Measurements from ENCODE around the gene GRAMD1B. TPM values are rescaled to one million over a fixed set of nuclear protein-coding genes. Genes with fewer than 3 reads are reported as not detected.
"Not testable (repeated sequence)": the region's sequence is repeated elsewhere in the genome, so short reads cannot be mapped to it uniquely, and the experiment has no call there.

The GRAMD1B gene
- total RNA-seq, 2 experiments from 2014 or later = 16.1 to 21.8 TPM

DNA sequence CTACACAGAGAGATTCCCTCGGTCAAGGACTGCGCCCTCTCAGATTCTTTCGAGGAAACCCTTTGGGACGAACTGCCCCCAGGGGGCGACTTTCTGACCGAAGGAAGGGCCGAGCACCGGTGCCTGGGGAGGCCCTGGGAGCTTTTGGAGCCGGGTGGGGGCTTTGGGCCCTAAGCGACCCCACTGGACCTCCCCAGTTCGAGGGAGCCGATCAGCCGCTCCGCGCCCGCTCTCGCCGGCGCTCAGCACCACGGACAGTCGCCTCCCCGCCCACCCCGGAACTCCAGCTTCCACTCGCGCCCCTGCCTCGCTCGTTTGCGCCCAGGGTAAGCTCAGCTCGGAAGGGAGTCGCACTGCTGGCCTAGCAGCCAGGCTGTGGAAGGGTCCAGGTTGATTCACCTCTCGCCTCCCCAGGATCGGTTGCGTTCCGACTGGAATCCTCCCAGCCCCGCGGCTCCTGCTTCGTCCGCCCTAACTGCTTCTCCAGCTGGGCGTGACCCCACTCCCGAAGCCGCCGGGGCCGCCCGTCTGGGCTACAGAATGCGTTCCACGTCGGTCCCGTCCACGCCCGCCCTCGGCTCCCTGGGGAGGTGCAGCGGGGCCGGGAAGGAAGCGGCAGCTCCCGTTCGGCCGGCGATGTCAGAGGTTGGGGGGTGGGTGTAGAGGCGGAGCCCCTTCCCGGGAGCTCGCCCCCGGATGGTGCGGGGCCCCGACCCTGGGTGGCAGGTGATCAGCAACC is 223.9 kb downstream of the GRAMD1B start:
- H3K9me3 Mint-ChIP-seq = peaks cover 3% of the 10 kb centered on the region
- Histone ChIP-seq H3K36me3 (ENCODE audit: insufficient read depth, low read length) (no peaks in the 10 kb centered on the region), H3K4me3 (ENCODE audit: low read length) (peak overlapping the region; percentile 46), H3K27me3 (ENCODE audit: control insufficient read depth in 1 of 2, insufficient read depth in 2 of 2, low read length in 2 of 2) (peaks cover 47 to 57% of the 10 kb centered on the region in 2 experiments), H3K27ac (ENCODE audit: low read depth in 1 of 2, low read length in 2 of 2) (no peak overlapping the region), H3K4me1 (ENCODE audit: insufficient read depth, low read length) (peaks cover 17% of the 10 kb centered on the region), H3K9me3 (ENCODE audit: control insufficient read depth in 1 of 2, insufficient read depth in 1 of 2, low read length in 2 of 2) (peaks cover 0 to 13% of the 10 kb centered on the region in 2 experiments)
- H3K27me3 Mint-ChIP-seq = peaks cover 46% of the 10 kb centered on the region
- H3K4me3 Mint-ChIP-seq = peak overlapping the region; percentile 67
- ChIA-PET CTCF (no interaction called here), POLR2A (interaction anchor here (1.0 kb wide), 1 partner anchor 18 kb away, joined by 3 read pairs; no protein-coding TSS in a partner anchor)
- no peaks in the 10 kb centered on the region for H3K36me3 Mint-ChIP-seq (ENCODE audit: low read depth)
- peak in 6 of 14 experiments; percentile 3 to 39 (median 24) for DNase-seq
- no peak overlapping the region for H3K27ac Mint-ChIP-seq
- intact Hi-C loops (cut with DNase I, micrococcal nuclease) = no loop called here
- no peak for ATAC-seq (ENCODE audit: poor library complexity)
- H3K4me1 Mint-ChIP-seq (ENCODE audit: low read depth) = peaks cover 10% of the 10 kb centered on the region
- TF ChIP-seq, protein P1, sequence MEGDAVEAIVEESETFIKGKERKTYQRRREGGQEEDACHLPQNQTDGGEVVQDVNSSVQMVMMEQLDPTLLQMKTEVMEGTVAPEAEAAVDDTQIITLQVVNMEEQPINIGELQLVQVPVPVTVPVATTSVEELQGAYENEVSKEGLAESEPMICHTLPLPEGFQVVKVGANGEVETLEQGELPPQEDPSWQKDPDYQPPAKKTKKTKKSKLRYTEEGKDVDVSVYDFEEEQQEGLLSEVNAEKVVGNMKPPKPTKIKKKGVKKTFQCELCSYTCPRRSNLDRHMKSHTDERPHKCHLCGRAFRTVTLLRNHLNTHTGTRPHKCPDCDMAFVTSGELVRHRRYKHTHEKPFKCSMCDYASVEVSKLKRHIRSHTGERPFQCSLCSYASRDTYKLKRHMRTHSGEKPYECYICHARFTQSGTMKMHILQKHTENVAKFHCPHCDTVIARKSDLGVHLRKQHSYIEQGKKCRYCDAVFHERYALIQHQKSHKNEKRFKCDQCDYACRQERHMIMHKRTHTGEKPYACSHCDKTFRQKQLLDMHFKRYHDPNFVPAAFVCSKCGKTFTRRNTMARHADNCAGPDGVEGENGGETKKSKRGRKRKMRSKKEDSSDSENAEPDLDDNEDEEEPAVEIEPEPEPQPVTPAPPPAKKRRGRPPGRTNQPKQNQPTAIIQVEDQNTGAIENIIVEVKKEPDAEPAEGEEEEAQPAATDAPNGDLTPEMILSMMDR (IDR thresholded peaks at IDR 0.05) = no peak

DNA sequence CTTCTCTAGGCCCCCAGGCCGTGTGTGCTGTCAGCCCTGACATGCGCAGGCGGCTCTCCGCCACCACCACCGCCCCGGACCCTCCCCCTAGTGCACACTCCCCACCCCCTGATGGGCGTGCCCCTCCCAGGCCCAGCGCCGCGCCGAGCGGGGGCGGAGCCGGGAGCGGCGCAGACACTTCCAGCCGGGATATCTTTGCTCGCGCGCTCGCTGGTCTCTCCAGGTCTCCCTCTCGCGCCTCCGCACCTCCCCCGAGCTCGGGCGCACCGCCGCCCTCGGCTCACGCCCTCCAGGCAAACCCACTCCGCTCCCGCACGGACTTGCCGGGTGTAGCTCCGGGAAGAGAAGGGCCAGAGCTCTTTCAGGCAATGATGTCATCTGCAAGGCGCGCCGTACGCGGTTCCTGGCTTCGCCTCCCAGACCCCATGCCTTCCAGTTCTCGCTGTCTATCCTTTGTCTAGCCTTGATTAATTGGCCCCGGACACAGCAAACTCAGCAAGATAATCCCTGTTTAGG is 224.6 kb downstream of the GRAMD1B start, which contains the start of gene SCN3B:
TSS of gene SCN3B (minus strand) at position 59 of the 516 bp plus-strand sequence. CDS start 823 bp downstream, outside the sequence.
- ATAC-seq (ENCODE audit: poor library complexity) (no peak), DNase-seq (peak in 3 of 14 experiments; percentile 6 to 50 (median 45))
- no peaks in the 10 kb centered on the region for H3K36me3 Mint-ChIP-seq (ENCODE audit: low read depth)
- peak within 1 kb of the TSS; percentile 46 for H3K4me3 ChIP-seq (ENCODE audit: low read length)
- no peaks in the 10 kb centered on the region for H3K36me3 ChIP-seq (ENCODE audit: insufficient read depth, low read length)
- H3K9me3 ChIP-seq (ENCODE audit: control insufficient read depth in 1 of 2, insufficient read depth in 1 of 2, low read length in 2 of 2) = peaks cover 0 to 13% of the 10 kb centered on the region in 2 experiments
- no peak within 1 kb of the TSS for H3K27ac Mint-ChIP-seq
- H3K27me3 ChIP-seq (ENCODE audit: control insufficient read depth in 1 of 2, insufficient read depth in 2 of 2, low read length in 2 of 2) = peaks cover 47 to 53% of the 10 kb centered on the region in 2 experiments
- peaks cover 17% of the 10 kb centered on the region for H3K4me1 ChIP-seq (ENCODE audit: insufficient read depth, low read length)
- peaks cover 5% of the 10 kb centered on the region for H3K9me3 Mint-ChIP-seq
- ChIA-PET CTCF (no interaction called here), POLR2A (interaction anchor here (1.0 kb wide), 1 partner anchor 17 kb away, joined by 3 read pairs; no protein-coding TSS in a partner anchor)
- peaks cover 46% of the 10 kb centered on the region for H3K27me3 Mint-ChIP-seq
- intact Hi-C loops (cut with DNase I, micrococcal nuclease) = no loop called here
- peak within 1 kb of the TSS; percentile 73 for H3K4me3 Mint-ChIP-seq
- H3K27ac ChIP-seq (ENCODE audit: low read depth in 1 of 2, low read length in 2 of 2) = no peak within 1 kb of the TSS
- H3K4me1 Mint-ChIP-seq (ENCODE audit: low read depth) = peaks cover 15% of the 10 kb centered on the region
- TF ChIP-seq, protein P1 (IDR thresholded peaks at IDR 0.05) = no peak

DNA sequence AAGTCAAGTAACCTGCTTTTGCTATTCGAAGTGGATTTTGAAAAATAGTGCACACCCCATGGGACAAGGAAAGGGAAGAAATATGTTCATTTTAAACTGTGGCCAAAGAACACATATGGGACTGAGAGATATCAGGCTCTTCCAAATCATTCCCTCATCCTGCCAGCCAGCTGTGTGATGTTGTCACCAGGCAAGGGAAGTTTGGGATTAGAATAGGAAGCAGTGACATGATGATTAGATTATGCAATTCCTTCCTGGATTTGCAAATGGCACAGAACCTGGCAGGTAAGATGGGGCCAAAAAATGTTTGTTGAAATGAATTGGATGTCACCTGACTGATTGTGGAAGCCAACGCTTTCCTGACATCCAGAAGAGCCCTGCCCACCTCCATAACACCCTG is 229.2 kb downstream of the GRAMD1B start:
- TF ChIP-seq, protein P1 (IDR thresholded peaks at IDR 0.05) = no peak
- intact Hi-C loops (cut with DNase I, micrococcal nuclease) = no loop called here
- Mint-ChIP-seq H3K27ac (no peak overlapping the region), H3K27me3 (peaks cover 23% of the 10 kb centered on the region), H3K9me3 (peaks cover 7% of the 10 kb centered on the region), H3K36me3 (ENCODE audit: low read depth) (no peaks in the 10 kb centered on the region), H3K4me1 (ENCODE audit: low read depth) (peaks cover 25% of the 10 kb centered on the region), H3K4me3 (no peak overlapping the region)
- Histone ChIP-seq H3K4me1 (ENCODE audit: insufficient read depth, low read length) (peaks cover 9% of the 10 kb centered on the region), H3K36me3 (ENCODE audit: insufficient read depth, low read length) (no peaks in the 10 kb centered on the region), H3K27ac (ENCODE audit: low read depth in 1 of 2, low read length in 2 of 2) (no peak overlapping the region), H3K4me3 (ENCODE audit: low read length) (no peak overlapping the region), H3K27me3 (ENCODE audit: control insufficient read depth in 1 of 2, insufficient read depth in 2 of 2, low read length in 2 of 2) (peaks cover 10 to 12% of the 10 kb centered on the region in 2 experiments), H3K9me3 (ENCODE audit: control insufficient read depth in 1 of 2, insufficient read depth in 1 of 2, low read length in 2 of 2) (peaks cover 0 to 8% of the 10 kb centered on the region in 2 experiments)
- DNase-seq (no peak), ATAC-seq (ENCODE audit: poor library complexity) (no peak)
- POLR2A ChIA-PET = no interaction called here
- CTCF ChIA-PET = no interaction called here

DNA sequence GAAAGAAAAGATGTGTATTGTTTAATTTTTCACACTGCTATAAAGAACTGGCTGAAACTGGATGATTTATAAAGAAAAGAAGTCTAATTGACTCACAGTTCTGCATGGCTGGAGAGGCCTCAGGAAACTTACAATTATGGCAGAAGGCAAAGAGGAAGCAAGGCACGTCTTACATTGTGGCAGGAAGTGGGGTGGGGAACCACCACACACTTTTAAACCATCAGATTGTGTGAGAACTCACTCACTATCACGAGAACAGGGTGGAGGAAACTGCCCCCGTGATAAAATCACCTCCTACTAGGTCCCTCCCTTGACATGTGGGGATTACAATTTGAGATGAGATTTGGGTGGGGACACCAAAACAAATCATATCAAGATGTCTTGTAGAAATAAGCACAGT is 229.9 kb downstream of the GRAMD1B start:
- Mint-ChIP-seq H3K4me1 (ENCODE audit: low read depth) (peaks cover 21% of the 10 kb centered on the region), H3K27me3 (peaks cover 19% of the 10 kb centered on the region), H3K27ac (peak overlapping the region; percentile 39)
- CTCF ChIA-PET; H3K4me1 ChIP-seq (ENCODE audit: insufficient read depth, low read length); H3K9me3 ChIP-seq (ENCODE audit: control insufficient read depth in 1 of 2, insufficient read depth in 1 of 2, low read length in 2 of 2); H3K27ac ChIP-seq (ENCODE audit: low read depth in 1 of 2, low read length in 2 of 2); H3K9me3 Mint-ChIP-seq; H3K27me3 ChIP-seq (ENCODE audit: control insufficient read depth in 1 of 2, insufficient read depth in 2 of 2, low read length in 2 of 2); H3K4me3 ChIP-seq (ENCODE audit: low read length); H3K36me3 Mint-ChIP-seq (ENCODE audit: low read depth); POLR2A ChIA-PET; H3K4me3 Mint-ChIP-seq; intact Hi-C loops (cut with DNase I, micrococcal nuclease); H3K36me3 ChIP-seq (ENCODE audit: insufficient read depth, low read length): not testable (repeated sequence)
- ATAC-seq (ENCODE audit: poor library complexity) (peak; percentile 63), DNase-seq (peak in 3 of 14 experiments; percentile 37 to 49 (median 39))

All from CD4-positive, alpha-beta T cell (primary cell).